DND-41 (cell line): ENCODE measurements around the gene KIRREL3.

Experiments used
- ATAC-seq: fragments of 200-7000 bp; cut with Tn5 transposase; 3 replicates; pipeline ENCODE4 v1.9.1; 2021; ENCODE audit warnings: low read depth; ENCODE audit not compliant: insufficient read depth
- DNase-seq: peaks from one replicate; pipeline ENCODE4 v3.0.0-alpha.2; 2020
- H2AFZ ChIP-seq: 2 replicates; pipeline ENCODE4 v1.6.0; 2012; ENCODE audit warnings: low read depth, low read length
- H3K27ac ChIP-seq: 2 replicates; pipeline ENCODE4 v1.5.1; 2012; ENCODE audit warnings: low read length, inconsistent platforms
- H3K27me3 ChIP-seq: fragments of 200-600 bp; sonication (generic); 2 replicates; pipeline ENCODE4 v1.6.0; 2012; ENCODE audit warnings: low read length, mild to moderate bottlenecking, inconsistent platforms; ENCODE audit not compliant: insufficient read depth, poor library complexity
- H3K36me3 ChIP-seq: 2 replicates; pipeline ENCODE4 v1.5.1; 2012; ENCODE audit warnings: low read length, inconsistent platforms; ENCODE audit not compliant: insufficient read depth
- H3K4me1 ChIP-seq: 2 replicates; pipeline ENCODE4 v1.5.1; 2012; ENCODE audit warnings: mild to moderate bottlenecking, low read length; ENCODE audit not compliant: insufficient read depth
- H3K4me2 ChIP-seq: 2 replicates; pipeline ENCODE4 v1.6.0; 2012; ENCODE audit warnings: mild to moderate bottlenecking, moderate library complexity, low read length, inconsistent platforms; ENCODE audit not compliant: insufficient read depth
- H3K4me3 ChIP-seq, 2 experiments: fragments of 200-600 bp in 1 of 2; shearing (Covaris generic) in 1 of 2; 2 replicates each; pipeline ENCODE4 v1.5.1; 2012 to 2016; ENCODE audit warnings: inconsistent platforms in 2 of 2, low read length in 2 of 2, mild to moderate bottlenecking in 2 of 2, low read depth in 1 of 2, moderate library complexity in 1 of 2
- H3K79me2 ChIP-seq: 2 replicates; pipeline ENCODE4 v1.6.0; 2012; ENCODE audit warnings: low read length, inconsistent platforms; ENCODE audit not compliant: insufficient read depth
- H3K9ac ChIP-seq: 2 replicates; pipeline ENCODE4 v1.6.0; 2012; ENCODE audit warnings: low read depth, mild to moderate bottlenecking, inconsistent platforms, low read length, moderate library complexity
- H3K9me3 ChIP-seq: 2 replicates; pipeline ENCODE4 v1.5.1; 2012; ENCODE audit warnings: low read length, moderate library complexity, mild to moderate bottlenecking, inconsistent platforms; ENCODE audit not compliant: insufficient read depth, severe bottlenecking
- H4K20me1 ChIP-seq: 2 replicates; pipeline ENCODE4 v1.6.0; 2012; ENCODE audit warnings: low read length; ENCODE audit not compliant: insufficient read depth
- EZH2 ChIP-seq: IDR thresholded peaks from 3 replicates; pipeline ENCODE4 v1.6.1; 2012; ENCODE audit warnings: borderline replicate concordance, low read depth, mild to moderate bottlenecking, moderate library complexity, low read length, inconsistent platforms; ENCODE audit not compliant: severe bottlenecking
- TF ChIP-seq, protein P1 (sequence below): IDR thresholded peaks from 2 replicates; pipeline ENCODE4 v1.5.1; 2012; ENCODE audit warnings: borderline replicate concordance, low read length, moderate library complexity, mild to moderate bottlenecking; ENCODE audit not compliant: poor library complexity, severe bottlenecking; ENCODE audit errors: extremely low read depth

Gene KIRREL3

DNA sequence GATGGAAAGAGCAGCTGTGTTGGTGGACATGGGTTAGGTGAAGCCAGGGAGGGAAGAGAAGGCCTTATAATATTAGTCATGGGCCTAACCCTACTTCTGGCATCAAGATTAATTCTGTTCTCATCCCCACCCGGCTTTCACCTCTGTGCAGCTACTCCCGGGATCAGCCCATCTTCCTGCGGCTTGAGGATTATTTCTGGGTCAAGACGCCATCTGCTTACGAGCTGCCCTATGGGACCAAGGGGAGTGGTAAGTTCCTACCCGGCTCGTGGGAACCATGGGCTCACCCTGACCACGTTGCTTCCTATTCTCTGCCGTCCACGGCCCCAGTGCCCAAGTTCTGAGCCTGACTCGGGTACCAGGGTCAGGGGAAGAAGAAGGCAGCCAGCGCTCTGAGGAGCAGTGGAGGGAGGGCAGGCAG lies 593.5 kb downstream of the KIRREL3 start:
- H3K4me2 ChIP-seq, result no peak overlapping the region
- ATAC-seq, result no peak
- H3K9me3 ChIP-seq, result no peaks in the 10 kb centered on the region
- no peaks in the 10 kb centered on the region for H3K4me1 ChIP-seq
- H2AFZ ChIP-seq, result no peak overlapping the region
- no peak overlapping the region for H3K9ac ChIP-seq
- H3K27ac ChIP-seq, result no peak overlapping the region
- no peaks in the 10 kb centered on the region; the same call in 1 of the 2 replicates for H4K20me1 ChIP-seq
- H3K4me3 ChIP-seq, result no peak overlapping the region
- H3K27me3 ChIP-seq, result no peaks in the 10 kb centered on the region
- TF ChIP-seq, protein P1, sequence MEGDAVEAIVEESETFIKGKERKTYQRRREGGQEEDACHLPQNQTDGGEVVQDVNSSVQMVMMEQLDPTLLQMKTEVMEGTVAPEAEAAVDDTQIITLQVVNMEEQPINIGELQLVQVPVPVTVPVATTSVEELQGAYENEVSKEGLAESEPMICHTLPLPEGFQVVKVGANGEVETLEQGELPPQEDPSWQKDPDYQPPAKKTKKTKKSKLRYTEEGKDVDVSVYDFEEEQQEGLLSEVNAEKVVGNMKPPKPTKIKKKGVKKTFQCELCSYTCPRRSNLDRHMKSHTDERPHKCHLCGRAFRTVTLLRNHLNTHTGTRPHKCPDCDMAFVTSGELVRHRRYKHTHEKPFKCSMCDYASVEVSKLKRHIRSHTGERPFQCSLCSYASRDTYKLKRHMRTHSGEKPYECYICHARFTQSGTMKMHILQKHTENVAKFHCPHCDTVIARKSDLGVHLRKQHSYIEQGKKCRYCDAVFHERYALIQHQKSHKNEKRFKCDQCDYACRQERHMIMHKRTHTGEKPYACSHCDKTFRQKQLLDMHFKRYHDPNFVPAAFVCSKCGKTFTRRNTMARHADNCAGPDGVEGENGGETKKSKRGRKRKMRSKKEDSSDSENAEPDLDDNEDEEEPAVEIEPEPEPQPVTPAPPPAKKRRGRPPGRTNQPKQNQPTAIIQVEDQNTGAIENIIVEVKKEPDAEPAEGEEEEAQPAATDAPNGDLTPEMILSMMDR, result no peak
- no peak for TF ChIP-seq EZH2
- H3K36me3 ChIP-seq, result peaks cover 32% of the 10 kb centered on the region
- no peaks in the 10 kb centered on the region for H3K79me2 ChIP-seq
- DNase-seq, result no peak

DNA sequence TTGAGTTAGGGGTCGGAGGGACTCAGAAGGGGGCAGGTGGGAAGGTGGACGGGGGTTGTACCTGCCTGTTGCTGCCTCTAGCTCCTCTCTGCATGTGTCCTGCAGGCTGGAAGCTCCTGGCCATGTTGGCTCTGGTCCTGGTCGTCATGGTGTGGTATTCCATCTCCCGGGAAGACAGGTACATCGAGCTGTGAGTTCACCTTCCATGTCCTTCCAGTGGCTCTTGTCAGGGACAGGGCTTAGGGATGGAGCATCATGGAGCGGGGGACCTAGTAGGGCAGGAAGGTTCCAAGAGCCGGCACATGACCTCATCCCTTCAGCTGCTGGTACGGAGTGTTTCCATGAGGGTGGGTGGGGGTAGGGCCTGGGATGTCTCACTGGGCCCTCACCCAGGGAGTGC lies 594.2 kb downstream of the KIRREL3 start:
- Histone ChIP-seq H2AFZ (no peak overlapping the region), H3K36me3 (peaks cover 32% of the 10 kb centered on the region), H4K20me1 (no peaks in the 10 kb centered on the region; the same call in 1 of the 2 replicates), H3K4me1 (no peaks in the 10 kb centered on the region), H3K9ac (no peak overlapping the region), H3K9me3 (no peaks in the 10 kb centered on the region), H3K4me3 (no peak overlapping the region), H3K4me2 (no peak overlapping the region), H3K79me2 (no peaks in the 10 kb centered on the region), H3K27ac (no peak overlapping the region), H3K27me3 (no peaks in the 10 kb centered on the region)
- ATAC-seq, result no peak
- DNase-seq, result no peak
- TF ChIP-seq EZH2, result no peak
- TF ChIP-seq, protein P1, result no peak

DNA sequence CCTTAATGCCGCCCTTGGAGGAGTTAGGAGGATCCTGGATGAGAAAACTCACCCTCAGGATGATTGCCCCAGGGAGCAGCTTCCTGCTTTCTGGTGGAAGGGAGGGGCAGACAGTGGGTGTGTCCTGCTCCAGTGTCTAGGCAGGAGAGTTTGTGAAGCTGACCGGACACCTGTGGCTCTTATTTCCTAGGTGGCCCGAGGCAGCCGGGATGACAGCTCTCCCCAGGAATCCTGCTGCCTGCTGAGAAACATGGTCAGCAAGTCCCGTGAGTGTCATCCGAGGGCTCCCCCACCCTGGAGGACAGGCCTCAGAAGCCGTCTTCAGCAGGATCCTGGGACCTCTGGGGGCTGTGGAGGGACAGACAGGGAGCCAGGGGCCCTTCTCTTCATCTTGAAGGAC lies 594.7 kb downstream of the KIRREL3 start:
- Histone ChIP-seq H3K4me1 (no peaks in the 10 kb centered on the region), H3K4me3 (no peak overlapping the region)
- no peak for DNase-seq

More for the DNA sequence above, 594.7 kb downstream of the KIRREL3 start:
- no peaks in the 10 kb centered on the region for H3K27me3 ChIP-seq
- H3K36me3 ChIP-seq, result peaks cover 32% of the 10 kb centered on the region
- no peak overlapping the region for H3K4me2 ChIP-seq
- no peak overlapping the region for H2AFZ ChIP-seq
- H3K27ac ChIP-seq, result no peak overlapping the region
- H4K20me1 ChIP-seq, result no peaks in the 10 kb centered on the region; the same call in 1 of the 2 replicates
- TF ChIP-seq, protein P1, result no peak
- H3K79me2 ChIP-seq, result no peaks in the 10 kb centered on the region
- ATAC-seq, result no peak
- H3K9ac ChIP-seq, result no peak overlapping the region
- no peaks in the 10 kb centered on the region for H3K9me3 ChIP-seq
